D721Med (cell line): Measurements from ENCODE around the gene SCAANT1.

Experiments used
- DNase-seq: peaks from one replicate; pipeline ENCODE4 v3.0.0; 2011; ENCODE audit warnings: low spot score; ENCODE audit not compliant: insufficient read length
- FAIRE-seq: peaks from 2 replicates; lab custom pipeline; 2011; peaks lifted over from hg19 to GRCh38; lab: Jason Lieb, UNC
- TF ChIP-seq, protein P1 (sequence below): IDR thresholded peaks from 2 replicates; pipeline ENCODE4 v1.5.1; 2012; ENCODE audit warnings: mild to moderate bottlenecking, control low read depth; ENCODE audit not compliant: insufficient read depth; ENCODE audit errors: missing control alignments

SCAANT1 gene

GRCh38 chr3:63911873-63912767 lies at the start of gene SCAANT1:
TSS of gene SCAANT1 (minus strand) at chr3:63912383.
- DNase-seq (peak; percentile 45), FAIRE-seq (no peak)

DNA sequence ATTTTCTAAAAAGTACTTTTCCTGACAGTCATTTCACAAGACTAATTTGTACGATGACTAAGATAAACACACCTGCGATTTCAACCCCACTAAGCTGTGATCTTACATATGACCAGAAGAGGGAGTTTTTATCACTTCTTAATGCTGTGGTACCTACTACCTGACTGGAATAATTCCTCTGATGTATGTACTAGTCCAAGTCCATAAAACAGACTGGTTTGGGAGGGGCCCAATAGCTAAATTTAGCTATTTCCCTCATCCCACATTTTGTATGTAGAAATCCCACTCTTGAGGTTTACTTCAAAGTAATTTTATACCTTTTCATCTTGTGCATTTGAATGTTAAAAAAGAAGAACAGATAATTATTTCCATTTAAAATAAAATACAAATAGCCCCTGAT lies 49.7 kb upstream of the SCAANT1 start:
- TF ChIP-seq, protein P1, sequence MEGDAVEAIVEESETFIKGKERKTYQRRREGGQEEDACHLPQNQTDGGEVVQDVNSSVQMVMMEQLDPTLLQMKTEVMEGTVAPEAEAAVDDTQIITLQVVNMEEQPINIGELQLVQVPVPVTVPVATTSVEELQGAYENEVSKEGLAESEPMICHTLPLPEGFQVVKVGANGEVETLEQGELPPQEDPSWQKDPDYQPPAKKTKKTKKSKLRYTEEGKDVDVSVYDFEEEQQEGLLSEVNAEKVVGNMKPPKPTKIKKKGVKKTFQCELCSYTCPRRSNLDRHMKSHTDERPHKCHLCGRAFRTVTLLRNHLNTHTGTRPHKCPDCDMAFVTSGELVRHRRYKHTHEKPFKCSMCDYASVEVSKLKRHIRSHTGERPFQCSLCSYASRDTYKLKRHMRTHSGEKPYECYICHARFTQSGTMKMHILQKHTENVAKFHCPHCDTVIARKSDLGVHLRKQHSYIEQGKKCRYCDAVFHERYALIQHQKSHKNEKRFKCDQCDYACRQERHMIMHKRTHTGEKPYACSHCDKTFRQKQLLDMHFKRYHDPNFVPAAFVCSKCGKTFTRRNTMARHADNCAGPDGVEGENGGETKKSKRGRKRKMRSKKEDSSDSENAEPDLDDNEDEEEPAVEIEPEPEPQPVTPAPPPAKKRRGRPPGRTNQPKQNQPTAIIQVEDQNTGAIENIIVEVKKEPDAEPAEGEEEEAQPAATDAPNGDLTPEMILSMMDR: peak; percentile 68
- DNase-seq (no peak), FAIRE-seq (peak; percentile 84)

More at GRCh38 chr3:63911873-63912767, at the start of gene SCAANT1:
- TF ChIP-seq, protein P1: peak; percentile 12

- DNase-seq (no peak), FAIRE-seq (no peak)
- TF ChIP-seq, protein P1: no peak
These were observed 48.0 kb upstream of the SCAANT1 start for GRCh38 chr3:63960048-63960711.

DNA sequence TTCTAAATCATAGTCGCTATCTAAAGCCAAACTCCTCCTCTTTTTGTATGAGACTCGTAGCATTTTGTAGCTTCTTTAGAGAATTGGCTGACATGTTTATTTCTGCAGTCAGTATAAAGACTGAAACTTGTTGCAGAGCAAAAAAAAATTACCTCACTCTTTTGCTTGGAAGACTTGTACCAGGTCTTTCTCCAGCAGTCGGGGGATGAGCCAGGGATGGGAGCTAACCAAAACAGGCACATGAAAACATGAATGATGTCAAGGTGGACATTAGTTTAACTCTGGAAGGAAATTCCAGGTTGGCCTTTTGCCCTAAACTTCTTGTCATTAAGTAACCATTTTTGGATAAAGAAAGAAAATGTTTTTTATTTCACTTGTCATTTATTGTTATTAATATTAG lies 47.0 kb upstream of the SCAANT1 start:
- FAIRE-seq (no peak), DNase-seq (no peak)
- TF ChIP-seq, protein P1: no peak

- DNase-seq (no peak), FAIRE-seq (no peak)
- TF ChIP-seq, protein P1: no peak
These were observed 43.8 kb upstream of the SCAANT1 start for GRCh38 chr3:63955830-63956545.

GRCh38 chr3:63955036-63955650 lies 43.0 kb upstream of the SCAANT1 start:
- DNase-seq (no peak), FAIRE-seq (no peak)
- TF ChIP-seq, protein P1: no peak
